Panc1 (cell line): ENCODE measurements around the gene NPB.

Source experiments
- CTCF ChIP-seq: fragments of 450-650 bp; IDR thresholded peaks from 2 replicates; pipeline ENCODE4 v1.5.1; 2017; ENCODE audit warnings: mild to moderate bottlenecking
- POLR2AphosphoS5 ChIP-seq: IDR thresholded peaks from 2 replicates; pipeline ENCODE4 v1.6.1; 2012; ENCODE audit warnings: mild to moderate bottlenecking, low read depth, low read length, moderate library complexity
- REST ChIP-seq, 2 experiments: IDR thresholded peaks; 2 replicates each; pipeline ENCODE4 v1.6.1; 2011 to 2012; ENCODE audit warnings: low read depth in 2 of 2, control low read depth in 1 of 2, low read length in 1 of 2, mild to moderate bottlenecking in 1 of 2, moderate library complexity in 1 of 2; ENCODE audit not compliant: insufficient read depth in 1 of 2
- SIN3A ChIP-seq: IDR thresholded peaks from 2 replicates; pipeline ENCODE4 v1.6.1; 2012; ENCODE audit warnings: low read depth, mild to moderate bottlenecking, low read length, moderate library complexity, borderline replicate concordance; ENCODE audit not compliant: insufficient read depth
- TCF7L2 ChIP-seq: IDR thresholded peaks from 2 replicates; pipeline ENCODE4 v1.6.1; 2011; ENCODE audit warnings: mild to moderate bottlenecking, low read depth, low read length, inconsistent platforms

GRCh38 chr17:81902023-81902652 is at the start of gene NPB:
- TF ChIP-seq CTCF (no peak), REST (IDR thresholded peaks at IDR 0.05; ENCODE audit: insufficient read depth in 1 of 2, low read depth in 2 of 2, low read length in 1 of 2) (no peak), POLR2AphosphoS5 (no peak), SIN3A (0 out of 2 replicates have a peak, but pooled peaks have one; percentile 49), TCF7L2 (no peak)
